PFSK-1 (cell line): ENCODE results near the gene WDR90.

Experiments
- POLR2AphosphoS5 ChIP-seq: IDR thresholded peaks from 2 replicates; pipeline ENCODE4 v1.6.1; 2012; ENCODE audit warnings: low read depth, mild to moderate bottlenecking, control low read depth, low read length, moderate library complexity
- TF ChIP-seq, protein P1 (sequence below), 2 experiments: IDR thresholded peaks; 2 replicates each; pipeline versions ENCODE4 v1.6.1 to v1.8.0; 2011 to 2012; ENCODE audit warnings: low read depth in 2 of 2, low read length in 2 of 2, control low read depth in 1 of 2, inconsistent platforms in 1 of 2, mild to moderate bottlenecking in 1 of 2, moderate library complexity in 1 of 2; ENCODE audit not compliant: insufficient read depth in 1 of 2

DNA sequence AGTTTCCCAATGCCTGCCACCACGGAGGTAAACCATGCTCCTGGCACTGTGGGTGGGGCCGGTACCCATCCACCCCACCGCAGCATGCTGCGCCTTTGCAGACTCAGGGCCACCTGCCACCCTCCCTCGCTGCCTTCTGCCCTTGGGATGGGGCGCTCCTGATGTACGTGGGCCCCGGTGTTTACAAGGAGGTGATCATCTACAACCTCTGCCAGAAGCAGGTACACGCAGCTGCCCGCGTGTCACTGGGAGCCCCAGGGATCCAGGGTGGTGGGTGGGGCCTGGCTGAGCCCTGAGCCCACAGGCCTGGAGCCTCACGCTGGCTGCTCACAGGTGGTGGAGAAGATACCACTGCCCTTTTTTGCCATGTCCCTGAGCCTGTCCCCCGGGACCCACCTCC lies 17.4 kb downstream of the WDR90 start:
- no peak for TF ChIP-seq POLR2AphosphoS5
- TF ChIP-seq, protein P1, sequence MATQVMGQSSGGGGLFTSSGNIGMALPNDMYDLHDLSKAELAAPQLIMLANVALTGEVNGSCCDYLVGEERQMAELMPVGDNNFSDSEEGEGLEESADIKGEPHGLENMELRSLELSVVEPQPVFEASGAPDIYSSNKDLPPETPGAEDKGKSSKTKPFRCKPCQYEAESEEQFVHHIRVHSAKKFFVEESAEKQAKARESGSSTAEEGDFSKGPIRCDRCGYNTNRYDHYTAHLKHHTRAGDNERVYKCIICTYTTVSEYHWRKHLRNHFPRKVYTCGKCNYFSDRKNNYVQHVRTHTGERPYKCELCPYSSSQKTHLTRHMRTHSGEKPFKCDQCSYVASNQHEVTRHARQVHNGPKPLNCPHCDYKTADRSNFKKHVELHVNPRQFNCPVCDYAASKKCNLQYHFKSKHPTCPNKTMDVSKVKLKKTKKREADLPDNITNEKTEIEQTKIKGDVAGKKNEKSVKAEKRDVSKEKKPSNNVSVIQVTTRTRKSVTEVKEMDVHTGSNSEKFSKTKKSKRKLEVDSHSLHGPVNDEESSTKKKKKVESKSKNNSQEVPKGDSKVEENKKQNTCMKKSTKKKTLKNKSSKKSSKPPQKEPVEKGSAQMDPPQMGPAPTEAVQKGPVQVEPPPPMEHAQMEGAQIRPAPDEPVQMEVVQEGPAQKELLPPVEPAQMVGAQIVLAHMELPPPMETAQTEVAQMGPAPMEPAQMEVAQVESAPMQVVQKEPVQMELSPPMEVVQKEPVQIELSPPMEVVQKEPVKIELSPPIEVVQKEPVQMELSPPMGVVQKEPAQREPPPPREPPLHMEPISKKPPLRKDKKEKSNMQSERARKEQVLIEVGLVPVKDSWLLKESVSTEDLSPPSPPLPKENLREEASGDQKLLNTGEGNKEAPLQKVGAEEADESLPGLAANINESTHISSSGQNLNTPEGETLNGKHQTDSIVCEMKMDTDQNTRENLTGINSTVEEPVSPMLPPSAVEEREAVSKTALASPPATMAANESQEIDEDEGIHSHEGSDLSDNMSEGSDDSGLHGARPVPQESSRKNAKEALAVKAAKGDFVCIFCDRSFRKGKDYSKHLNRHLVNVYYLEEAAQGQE (IDR thresholded peaks at IDR 0.05; ENCODE audit: insufficient read depth in 1 of 2, low read depth in 2 of 2, low read length in 2 of 2) = no peak
